Measurements from ENCODE around the gene AIG1. TPM values are rescaled to one million over a fixed set of nuclear protein-coding genes. Genes with fewer than 3 reads are reported as not detected.
"Not testable (repeated sequence)": the region's sequence is repeated elsewhere in the genome, so short reads cannot be mapped to it uniquely, and the experiment has no call there.

The AIG1 gene
- total RNA-seq, 1 donor: 9.8 TPM

- Histone ChIP-seq H3K4me3 (ENCODE audit: low read length) (no peak overlapping the region), H3K9me3 (ENCODE audit: low read depth, low read length) (no peaks in the 10 kb centered on the region), H3K4me1 (ENCODE audit: insufficient read depth, low read length) (no peaks in the 10 kb centered on the region)
These were observed 177.6 kb downstream of the AIG1 start for GRCh38 chr6:143238306-143238705.

DNA sequence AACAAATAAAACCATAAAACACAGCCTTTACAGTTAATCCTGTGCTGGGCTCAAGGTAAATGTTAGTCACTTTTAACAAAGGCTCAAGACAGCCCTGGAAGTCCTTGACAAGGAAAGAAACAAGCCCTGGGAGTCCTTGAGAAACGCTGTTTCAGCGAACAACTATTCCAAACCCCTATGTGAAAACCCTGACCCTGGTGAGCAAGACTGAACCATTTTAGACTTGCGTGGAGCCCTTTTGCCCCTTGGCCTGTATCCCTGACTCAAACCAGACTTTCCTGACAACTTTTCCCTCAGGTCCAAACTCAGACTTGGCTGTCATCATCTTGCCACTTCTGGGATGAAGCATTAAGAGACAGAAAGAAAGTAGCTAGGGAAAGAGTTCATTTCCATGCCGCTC lies 180.4 kb downstream of the AIG1 start:
- no peak overlapping the region for H3K4me3 ChIP-seq (ENCODE audit: low read length)
- no peaks in the 10 kb centered on the region for H3K27me3 ChIP-seq (ENCODE audit: insufficient read depth, low read length)
- H3K4me1 ChIP-seq (ENCODE audit: insufficient read depth, low read length): no peaks in the 10 kb centered on the region
- no peaks in the 10 kb centered on the region for H3K9me3 ChIP-seq (ENCODE audit: low read depth, low read length)

More at GRCh38 chr6:143238306-143238705, 177.6 kb downstream of the AIG1 start:
- no peaks in the 10 kb centered on the region for H3K27me3 ChIP-seq (ENCODE audit: insufficient read depth, low read length)

DNA sequence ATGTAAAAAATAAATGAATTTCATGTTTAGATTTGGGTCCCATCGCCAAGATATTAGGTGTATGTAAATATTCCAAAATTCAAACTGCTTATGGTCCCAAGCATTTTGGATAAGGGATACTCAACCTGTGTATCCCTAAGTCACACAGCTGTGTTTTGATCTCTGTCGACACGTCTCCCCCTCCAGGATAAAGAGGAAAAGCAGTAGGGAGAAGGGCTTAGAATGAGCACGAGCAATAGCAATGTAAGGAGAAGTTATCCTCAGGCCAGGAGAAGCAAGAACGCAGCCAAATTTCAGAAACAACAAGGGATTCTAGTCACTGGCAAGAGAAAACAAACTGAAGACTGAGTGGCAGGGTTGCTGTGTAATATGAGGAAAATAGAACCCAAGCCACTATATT lies 181.2 kb downstream of the AIG1 start:
- Histone ChIP-seq H3K9me3 (ENCODE audit: low read depth, low read length) (no peaks in the 10 kb centered on the region), H3K4me1 (ENCODE audit: insufficient read depth, low read length) (no peaks in the 10 kb centered on the region), H3K27me3 (ENCODE audit: insufficient read depth, low read length) (no peaks in the 10 kb centered on the region), H3K4me3 (ENCODE audit: low read length) (no peak overlapping the region)

GRCh38 chr6:143243786-143244185 lies 183.1 kb downstream of the AIG1 start:
- Histone ChIP-seq H3K9me3 (ENCODE audit: low read depth, low read length) (no peaks in the 10 kb centered on the region), H3K4me3 (ENCODE audit: low read length) (no peak overlapping the region), H3K4me1 (ENCODE audit: insufficient read depth, low read length) (no peaks in the 10 kb centered on the region), H3K27me3 (ENCODE audit: insufficient read depth, low read length) (no peaks in the 10 kb centered on the region)

GRCh38 chr6:143245656-143246055 lies 185.0 kb downstream of the AIG1 start:
- no peaks in the 10 kb centered on the region for H3K27me3 ChIP-seq (ENCODE audit: insufficient read depth, low read length)
- no peak overlapping the region for H3K4me3 ChIP-seq (ENCODE audit: low read length)
- no peaks in the 10 kb centered on the region for H3K9me3 ChIP-seq (ENCODE audit: low read depth, low read length)
- H3K4me1 ChIP-seq (ENCODE audit: insufficient read depth, low read length): no peaks in the 10 kb centered on the region

DNA sequence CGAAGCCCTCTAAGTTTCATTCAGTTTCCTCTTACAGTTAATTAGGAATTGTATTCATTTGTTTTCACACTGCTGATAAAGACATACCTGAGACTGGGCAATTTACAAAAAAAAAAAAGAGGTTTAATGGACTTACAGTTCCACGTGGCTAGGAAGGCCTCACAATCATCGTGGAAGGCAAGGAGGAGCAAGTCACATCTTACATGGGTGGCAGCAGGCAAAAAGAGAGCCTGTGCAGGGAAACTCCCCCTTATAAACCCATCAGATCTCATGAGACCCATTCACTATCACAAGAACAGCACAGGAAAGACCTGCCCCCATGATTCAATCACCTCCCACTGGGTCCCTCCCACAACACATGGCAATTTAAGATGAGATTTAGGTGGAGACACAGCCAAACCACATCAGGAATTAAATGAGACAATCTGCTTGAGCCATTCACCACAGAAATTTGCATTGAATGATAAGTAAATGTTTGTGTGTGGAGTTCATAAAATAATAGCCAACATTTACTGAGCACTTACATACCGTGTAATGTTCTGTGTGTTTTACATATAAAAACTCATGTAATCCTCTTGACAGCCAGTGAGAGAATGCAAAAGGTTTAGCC lies 185.6 kb downstream of the AIG1 start:
- H3K4me3 ChIP-seq (ENCODE audit: low read length); H3K9me3 ChIP-seq (ENCODE audit: low read depth, low read length); H3K4me1 ChIP-seq (ENCODE audit: insufficient read depth, low read length); H3K27me3 ChIP-seq (ENCODE audit: insufficient read depth, low read length): not testable (repeated sequence)

DNA sequence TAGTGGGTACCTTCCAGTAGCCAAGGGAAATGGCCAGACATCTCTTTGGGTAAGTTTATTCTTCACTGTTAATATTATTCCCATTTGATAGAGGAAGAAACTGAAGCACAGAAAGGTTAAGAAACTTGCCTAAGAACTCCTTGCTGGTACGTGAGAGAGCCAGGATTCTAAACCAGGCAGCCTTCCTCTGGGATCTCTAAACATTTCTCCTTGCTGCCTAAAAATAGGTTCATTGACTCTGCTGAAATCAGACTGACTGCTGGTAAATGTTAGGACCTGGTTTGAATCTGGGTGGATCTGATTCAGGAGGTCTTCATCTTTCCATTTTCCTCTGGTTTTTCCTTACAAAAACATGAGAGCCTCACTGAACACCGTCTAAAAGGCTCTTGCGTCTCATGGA lies 186.9 kb downstream of the AIG1 start:
- no peak overlapping the region for H3K4me3 ChIP-seq (ENCODE audit: low read length)
- H3K4me1 ChIP-seq (ENCODE audit: insufficient read depth, low read length): no peaks in the 10 kb centered on the region
- H3K9me3 ChIP-seq (ENCODE audit: low read depth, low read length): no peaks in the 10 kb centered on the region
- no peaks in the 10 kb centered on the region for H3K27me3 ChIP-seq (ENCODE audit: insufficient read depth, low read length)

GRCh38 chr6:143248359-143248758 lies 187.7 kb downstream of the AIG1 start:
- H3K27me3 ChIP-seq (ENCODE audit: insufficient read depth, low read length): no peaks in the 10 kb centered on the region
- H3K4me1 ChIP-seq (ENCODE audit: insufficient read depth, low read length): no peaks in the 10 kb centered on the region
- no peaks in the 10 kb centered on the region for H3K9me3 ChIP-seq (ENCODE audit: low read depth, low read length)
- no peak overlapping the region for H3K4me3 ChIP-seq (ENCODE audit: low read length)

DNA sequence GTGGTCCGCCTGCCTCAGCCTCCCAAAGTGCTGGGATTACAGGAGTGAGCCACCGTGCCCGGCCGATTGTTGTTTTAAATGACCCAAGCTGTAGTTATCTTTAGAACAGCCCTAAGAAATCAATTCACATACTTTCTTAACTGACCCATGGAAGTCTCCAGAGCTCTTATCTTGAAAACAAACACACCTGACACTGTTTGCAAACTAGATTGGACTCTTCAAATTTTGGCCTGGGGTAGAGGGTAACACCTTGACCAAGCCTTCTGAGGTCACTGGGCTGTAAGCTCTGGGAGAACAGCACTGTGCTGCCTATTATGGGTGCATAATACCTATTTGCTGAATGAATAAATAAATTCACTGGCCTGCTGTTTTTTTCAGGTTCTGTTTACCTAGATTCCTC lies 190.6 kb downstream of the AIG1 start:
- H3K9me3 ChIP-seq (ENCODE audit: low read depth, low read length): no peaks in the 10 kb centered on the region
- no peaks in the 10 kb centered on the region for H3K4me1 ChIP-seq (ENCODE audit: insufficient read depth, low read length)
- no peak overlapping the region for H3K4me3 ChIP-seq (ENCODE audit: low read length)
- no peaks in the 10 kb centered on the region for H3K27me3 ChIP-seq (ENCODE audit: insufficient read depth, low read length)

DNA sequence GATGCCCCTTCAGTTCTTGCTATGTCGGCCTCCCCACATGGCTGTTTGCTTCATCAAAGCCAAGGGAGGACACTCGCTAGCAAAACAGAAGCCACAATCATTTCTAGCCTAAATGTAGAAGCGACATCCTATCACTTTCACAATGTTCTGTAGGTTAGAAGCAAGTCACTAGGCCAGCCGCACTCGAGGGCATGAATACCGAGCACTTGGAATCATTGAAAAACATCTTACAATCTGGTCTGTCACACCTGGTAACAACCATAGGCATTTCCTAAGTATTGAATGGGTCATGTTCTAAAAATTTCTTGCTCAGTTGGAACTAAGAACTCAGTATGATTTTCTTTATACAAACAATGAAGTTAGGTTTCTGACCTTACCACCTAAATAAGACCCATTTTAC lies 192.3 kb downstream of the AIG1 start:
- H3K4me3 ChIP-seq (ENCODE audit: low read length): no peak overlapping the region
- no peaks in the 10 kb centered on the region for H3K27me3 ChIP-seq (ENCODE audit: insufficient read depth, low read length)
- H3K4me1 ChIP-seq (ENCODE audit: insufficient read depth, low read length): no peaks in the 10 kb centered on the region
- no peaks in the 10 kb centered on the region for H3K9me3 ChIP-seq (ENCODE audit: low read depth, low read length)

GRCh38 chr6:143253586-143253985 lies 192.9 kb downstream of the AIG1 start:
- no peak overlapping the region for H3K4me3 ChIP-seq (ENCODE audit: low read length)
- no peaks in the 10 kb centered on the region for H3K9me3 ChIP-seq (ENCODE audit: low read depth, low read length)
- no peaks in the 10 kb centered on the region for H3K4me1 ChIP-seq (ENCODE audit: insufficient read depth, low read length)
- H3K27me3 ChIP-seq (ENCODE audit: insufficient read depth, low read length): no peaks in the 10 kb centered on the region

DNA sequence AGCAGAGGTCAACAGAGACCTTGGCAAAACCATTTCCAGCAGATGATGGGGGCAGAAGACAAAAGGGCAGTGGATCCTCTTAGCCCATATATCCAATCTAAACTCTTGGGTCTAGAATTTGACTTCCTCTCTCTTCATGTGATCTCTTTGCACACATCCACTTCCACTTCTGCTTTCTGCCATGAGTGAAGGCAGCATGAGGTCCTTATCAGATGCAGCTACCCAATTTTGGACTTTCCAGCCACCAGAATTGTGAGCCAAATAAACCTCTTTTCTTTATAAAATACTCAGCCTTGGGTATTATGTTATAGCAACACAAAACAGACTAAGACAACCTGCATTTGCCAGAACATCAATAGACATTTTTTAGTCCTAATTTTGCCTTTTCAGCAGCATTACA lies 198.3 kb downstream of the AIG1 start:
- Histone ChIP-seq H3K4me1 (ENCODE audit: insufficient read depth, low read length) (no peaks in the 10 kb centered on the region), H3K9me3 (ENCODE audit: low read depth, low read length) (no peaks in the 10 kb centered on the region), H3K4me3 (ENCODE audit: low read length) (no peak overlapping the region), H3K27me3 (ENCODE audit: insufficient read depth, low read length) (no peaks in the 10 kb centered on the region)

DNA sequence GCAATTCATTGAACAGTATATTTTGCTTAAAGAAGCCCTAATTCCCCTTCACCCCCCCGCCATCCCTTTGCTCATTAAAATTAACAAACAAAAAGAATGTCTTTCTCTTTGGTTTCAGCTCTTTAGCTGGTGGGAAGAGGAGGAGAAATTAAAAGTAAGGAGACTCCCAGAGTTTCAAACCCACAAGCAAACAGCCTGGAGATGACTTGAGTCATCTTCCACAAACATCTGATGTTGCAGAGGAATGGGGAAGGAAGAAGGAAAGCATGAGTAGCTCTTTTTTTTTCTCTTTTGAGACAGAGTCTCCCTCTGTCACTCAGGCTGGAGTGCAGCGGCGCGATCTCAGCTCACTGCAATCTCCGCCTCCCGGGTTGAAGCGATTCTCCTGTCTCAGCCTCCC lies 200.2 kb downstream of the AIG1 start:
- no peaks in the 10 kb centered on the region for H3K27me3 ChIP-seq (ENCODE audit: insufficient read depth, low read length)

DNA sequence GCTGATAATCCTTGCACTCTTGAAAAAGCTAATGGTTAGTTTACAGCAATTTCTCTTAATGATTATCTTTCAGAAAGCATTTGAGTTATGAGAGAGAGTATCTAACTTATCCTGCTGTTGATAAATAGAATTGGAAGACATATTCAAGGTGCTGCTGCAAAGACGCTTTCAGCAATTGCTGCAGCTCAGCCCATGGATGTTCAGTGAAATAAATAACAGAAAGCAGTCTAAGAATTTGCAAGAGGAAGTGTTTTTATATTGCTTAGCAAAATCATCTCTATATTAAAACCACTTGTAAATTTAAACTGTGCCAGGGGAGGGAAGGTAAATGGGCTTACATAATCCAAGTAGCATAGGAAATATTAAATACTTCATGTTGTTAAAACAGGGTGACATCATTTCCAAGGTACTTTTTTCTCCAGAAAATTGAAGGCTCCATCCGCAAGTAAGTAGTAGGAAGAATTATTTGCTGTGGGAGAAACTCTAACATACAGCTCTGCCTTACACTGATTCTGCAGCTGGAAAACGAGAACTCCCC lies 201.3 kb downstream of the AIG1 start:
- Histone ChIP-seq H3K9me3 (ENCODE audit: low read depth, low read length) (no peaks in the 10 kb centered on the region), H3K4me3 (ENCODE audit: low read length) (no peak overlapping the region)

More for the DNA sequence above, 200.2 kb downstream of the AIG1 start:
- no peaks in the 10 kb centered on the region for H3K4me1 ChIP-seq (ENCODE audit: insufficient read depth, low read length)
- no peaks in the 10 kb centered on the region for H3K9me3 ChIP-seq (ENCODE audit: low read depth, low read length)
- H3K4me3 ChIP-seq (ENCODE audit: low read length): no peak overlapping the region

DNA sequence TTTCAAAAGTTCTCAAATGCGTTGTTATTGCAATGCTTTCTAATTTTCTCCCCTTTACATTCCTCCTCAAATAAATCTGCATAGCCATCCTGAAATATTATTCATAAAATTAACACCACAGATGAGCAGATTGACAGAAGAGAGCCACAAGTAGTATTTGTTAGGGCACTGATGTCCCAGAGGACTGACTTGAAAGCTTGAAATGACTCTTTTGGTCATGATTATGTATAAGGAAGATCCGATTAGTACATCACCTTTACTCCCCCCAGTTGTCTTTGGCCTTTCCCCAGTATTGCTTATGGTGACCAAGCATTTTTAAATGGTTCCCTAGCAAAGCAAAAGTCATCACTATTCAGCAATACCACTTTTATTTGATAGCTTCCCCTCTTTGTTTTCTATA lies 202.2 kb downstream of the AIG1 start:
- Histone ChIP-seq H3K9me3 (ENCODE audit: low read depth, low read length) (no peaks in the 10 kb centered on the region), H3K4me3 (ENCODE audit: low read length) (no peak overlapping the region), H3K27me3 (ENCODE audit: insufficient read depth, low read length) (no peaks in the 10 kb centered on the region), H3K4me1 (ENCODE audit: insufficient read depth, low read length) (no peaks in the 10 kb centered on the region)

More for the DNA sequence above, 201.3 kb downstream of the AIG1 start:
- H3K27me3 ChIP-seq (ENCODE audit: insufficient read depth, low read length): no peaks in the 10 kb centered on the region
- H3K4me1 ChIP-seq (ENCODE audit: insufficient read depth, low read length): no peaks in the 10 kb centered on the region

- H3K27me3 ChIP-seq (ENCODE audit: insufficient read depth, low read length): no peaks in the 10 kb centered on the region
- H3K4me1 ChIP-seq (ENCODE audit: insufficient read depth, low read length): no peaks in the 10 kb centered on the region
- H3K9me3 ChIP-seq (ENCODE audit: low read depth, low read length): no peaks in the 10 kb centered on the region
- no peak overlapping the region for H3K4me3 ChIP-seq (ENCODE audit: low read length)
These were observed 203.7 kb downstream of the AIG1 start for GRCh38 chr6:143264379-143264778.

Data from mononuclear cell (primary cell).